ENCODE results near the gene PGAM1. TPM values are rescaled to one million over a fixed set of nuclear protein-coding genes. Genes with fewer than 3 reads are reported as not detected.
A peak's percentile ranks its signal among the peaks of the same experiment; 100 is the strongest.

The PGAM1 gene
- total and polyA plus RNA-seq, 2 of the 13 experiments (the other 11 are each of a cell fraction or from before 2014, with no cell fraction given), result 354 to 483 TPM

- TF ChIP-seq ZNF432 (CRISPR knock-in tag; IDR thresholded peaks at IDR 0.05; ENCODE audit: borderline replicate concordance), result no peak
- TF ChIP-seq MTA1 (CRISPR knock-in tag; IDR thresholded peaks at IDR 0.05; ENCODE audit: borderline replicate concordance), result peak; percentile 46; the same call in 1 of the 2 replicates
- peak; percentile 69 for TF ChIP-seq GATAD1 (CRISPR knock-in tag; IDR thresholded peaks at IDR 0.05)
- TF ChIP-seq SP4 (CRISPR knock-in tag; IDR thresholded peaks at IDR 0.05), result no peak
- TF ChIP-seq HMGXB3 (CRISPR knock-in tag; IDR thresholded peaks at IDR 0.05; ENCODE audit: borderline replicate concordance), result peak; percentile 16; the same call in 1 of the 2 replicates
- TF ChIP-seq MXD4 (CRISPR knock-in tag; IDR thresholded peaks at IDR 0.05), result peak; percentile 75; the same call in 1 of the 2 replicates
- peak; percentile 22; the same call in 1 of the 2 replicates for TF ChIP-seq PHF8 (CRISPR knock-in tag; IDR thresholded peaks at IDR 0.05)
- TF ChIP-seq KMT2B (CRISPR knock-in tag; IDR thresholded peaks at IDR 0.05), result no peak
- no peak for TF ChIP-seq NCOR1 (IDR thresholded peaks at IDR 0.05; ENCODE audit: borderline replicate concordance, low read length)
- TF ChIP-seq PITX1 (CRISPR knock-in tag; IDR thresholded peaks at IDR 0.05), result peak; percentile 24; the same call in 1 of the 2 replicates
- TF ChIP-seq, protein P1, sequence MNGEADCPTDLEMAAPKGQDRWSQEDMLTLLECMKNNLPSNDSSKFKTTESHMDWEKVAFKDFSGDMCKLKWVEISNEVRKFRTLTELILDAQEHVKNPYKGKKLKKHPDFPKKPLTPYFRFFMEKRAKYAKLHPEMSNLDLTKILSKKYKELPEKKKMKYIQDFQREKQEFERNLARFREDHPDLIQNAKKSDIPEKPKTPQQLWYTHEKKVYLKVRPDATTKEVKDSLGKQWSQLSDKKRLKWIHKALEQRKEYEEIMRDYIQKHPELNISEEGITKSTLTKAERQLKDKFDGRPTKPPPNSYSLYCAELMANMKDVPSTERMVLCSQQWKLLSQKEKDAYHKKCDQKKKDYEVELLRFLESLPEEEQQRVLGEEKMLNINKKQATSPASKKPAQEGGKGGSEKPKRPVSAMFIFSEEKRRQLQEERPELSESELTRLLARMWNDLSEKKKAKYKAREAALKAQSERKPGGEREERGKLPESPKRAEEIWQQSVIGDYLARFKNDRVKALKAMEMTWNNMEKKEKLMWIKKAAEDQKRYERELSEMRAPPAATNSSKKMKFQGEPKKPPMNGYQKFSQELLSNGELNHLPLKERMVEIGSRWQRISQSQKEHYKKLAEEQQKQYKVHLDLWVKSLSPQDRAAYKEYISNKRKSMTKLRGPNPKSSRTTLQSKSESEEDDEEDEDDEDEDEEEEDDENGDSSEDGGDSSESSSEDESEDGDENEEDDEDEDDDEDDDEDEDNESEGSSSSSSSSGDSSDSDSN (CRISPR knock-in tag; IDR thresholded peaks at IDR 0.05), result peak; percentile 32; the same call in 1 of the 2 replicates
- peak; percentile 100 for TF ChIP-seq CHD4 (IDR thresholded peaks at IDR 0.05; ENCODE audit: borderline replicate concordance, low read length)
- TF ChIP-seq SAP130 (CRISPR knock-in tag; IDR thresholded peaks at IDR 0.05; ENCODE audit: low read depth), result peak; percentile 47
- no peak for TF ChIP-seq PCBP2 (optimal IDR thresholded peaks at IDR 0.05; ENCODE audit: low read depth, low read length, poor library complexity, severe bottlenecking)
- no peak for TF ChIP-seq TBP (CRISPR knock-in tag; IDR thresholded peaks at IDR 0.05)
- TF ChIP-seq, protein P2, sequence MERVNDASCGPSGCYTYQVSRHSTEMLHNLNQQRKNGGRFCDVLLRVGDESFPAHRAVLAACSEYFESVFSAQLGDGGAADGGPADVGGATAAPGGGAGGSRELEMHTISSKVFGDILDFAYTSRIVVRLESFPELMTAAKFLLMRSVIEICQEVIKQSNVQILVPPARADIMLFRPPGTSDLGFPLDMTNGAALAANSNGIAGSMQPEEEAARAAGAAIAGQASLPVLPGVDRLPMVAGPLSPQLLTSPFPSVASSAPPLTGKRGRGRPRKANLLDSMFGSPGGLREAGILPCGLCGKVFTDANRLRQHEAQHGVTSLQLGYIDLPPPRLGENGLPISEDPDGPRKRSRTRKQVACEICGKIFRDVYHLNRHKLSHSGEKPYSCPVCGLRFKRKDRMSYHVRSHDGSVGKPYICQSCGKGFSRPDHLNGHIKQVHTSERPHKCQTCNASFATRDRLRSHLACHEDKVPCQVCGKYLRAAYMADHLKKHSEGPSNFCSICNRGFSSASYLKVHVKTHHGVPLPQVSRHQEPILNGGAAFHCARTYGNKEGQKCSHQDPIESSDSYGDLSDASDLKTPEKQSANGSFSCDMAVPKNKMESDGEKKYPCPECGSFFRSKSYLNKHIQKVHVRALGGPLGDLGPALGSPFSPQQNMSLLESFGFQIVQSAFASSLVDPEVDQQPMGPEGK (CRISPR knock-in tag; IDR thresholded peaks at IDR 0.05), result peak; percentile 48
- peak; percentile 69 for TF ChIP-seq ERF (CRISPR knock-in tag; IDR thresholded peaks at IDR 0.05)
- TF ChIP-seq KDM3A (CRISPR knock-in tag; IDR thresholded peaks at IDR 0.05; ENCODE audit: low read depth), result peak; percentile 70; the same call in 1 of the 2 replicates
- TF ChIP-seq CAMTA2 (CRISPR knock-in tag; IDR thresholded peaks at IDR 0.05; ENCODE audit: borderline replicate concordance), result no peak
- TF ChIP-seq ZKSCAN8 (CRISPR knock-in tag; IDR thresholded peaks at IDR 0.05; ENCODE audit: borderline replicate concordance), result 0 out of 2 replicates have a peak, but pooled peaks have one; percentile 11
- no peak for TF ChIP-seq CCAR2 (optimal IDR thresholded peaks at IDR 0.05; ENCODE audit: low read depth, low read length)
Observed at GRCh38 chr10:97407211-97407951, 18.6 kb upstream of the PGAM1 start (continued).

Data from HepG2 (cell line).